Activated CD4-positive, alpha-beta T cell treated with anti-CD3 and anti-CD28 coated beads for 1 hour (primary cell): Measurements from ENCODE around the gene ALDH8A1.

Experiments used
- DNase-seq: peaks from one replicate; pipeline ENCODE4 v3.0.0-alpha.2; 2020

ALDH8A1 gene

GRCh38 chr6:134948691-134949090 lies 1.2 kb downstream of the ALDH8A1 start:
- no peak for DNase-seq

GRCh38 chr6:134948142-134948541 lies 1.8 kb downstream of the ALDH8A1 start:
- no peak for DNase-seq

- DNase-seq, result no peak
These were observed 4.9 kb downstream of the ALDH8A1 start for GRCh38 chr6:134945045-134945444.

- DNase-seq, result no peak
These were observed 6.3 kb downstream of the ALDH8A1 start for GRCh38 chr6:134943522-134944111.

- DNase-seq, result peak; percentile 35
These were observed 11.0 kb downstream of the ALDH8A1 start for GRCh38 chr6:134938896-134939295.

GRCh38 chr6:134937426-134937825 lies 12.5 kb downstream of the ALDH8A1 start:
- no peak for DNase-seq

GRCh38 chr6:134936931-134937330 lies 13.0 kb downstream of the ALDH8A1 start:
- DNase-seq, result no peak

GRCh38 chr6:134936476-134936875 lies 13.4 kb downstream of the ALDH8A1 start:
- no peak for DNase-seq

- DNase-seq, result no peak
These were observed 15.0 kb downstream of the ALDH8A1 start for GRCh38 chr6:134934793-134935485.

- DNase-seq, result no peak
These were observed 17.1 kb downstream of the ALDH8A1 start for GRCh38 chr6:134932535-134933470.

- DNase-seq, result no peak
These were observed 17.8 kb downstream of the ALDH8A1 start for GRCh38 chr6:134932098-134932497.

- DNase-seq, result no peak
These were observed 19.4 kb downstream of the ALDH8A1 start for GRCh38 chr6:134930463-134930862.

GRCh38 chr6:134928151-134928900 lies 21.6 kb downstream of the ALDH8A1 start:
- DNase-seq, result no peak

GRCh38 chr6:134925800-134926199 lies 24.1 kb downstream of the ALDH8A1 start:
- no peak for DNase-seq

- no peak for DNase-seq
These were observed 28.1 kb downstream of the ALDH8A1 start for GRCh38 chr6:134921721-134922261.

GRCh38 chr6:134921276-134921675 lies 28.6 kb downstream of the ALDH8A1 start:
- DNase-seq, result no peak

- no peak for DNase-seq
These were observed 29.5 kb downstream of the ALDH8A1 start for GRCh38 chr6:134920422-134920821.

GRCh38 chr6:134918418-134918961 lies 31.4 kb downstream of the ALDH8A1 start:
- no peak for DNase-seq

GRCh38 chr6:134911547-134911946 lies 38.4 kb downstream of the ALDH8A1 start:
- no peak for DNase-seq

GRCh38 chr6:134910593-134910935 lies 39.3 kb downstream of the ALDH8A1 start:
- no peak for DNase-seq

GRCh38 chr6:134909701-134910592 lies 40.0 kb downstream of the ALDH8A1 start:
- no peak for DNase-seq
